Keratinocyte (primary cell): ENCODE data around the gene CTNNA3. TPM values are rescaled to one million over a fixed set of nuclear protein-coding genes. Genes with fewer than 3 reads are reported as not detected.

Source experiments
- DNase-seq: peaks from one replicate; pipeline ENCODE4 v3.0.0-alpha.2; 2011; ENCODE audit warnings: low read depth, missing footprints, low spot score
- FAIRE-seq: peaks from 2 replicates; lab custom pipeline; 2011; peaks lifted over from hg19 to GRCh38; lab: Jason Lieb, UNC
- H2AFZ ChIP-seq: 2 replicates; pipeline ENCODE4 v1.6.0; 2012; ENCODE audit warnings: low read length, control low read depth, inconsistent platforms; ENCODE audit not compliant: control insufficient read depth
- H3K27ac ChIP-seq: 2 replicates; pipeline ENCODE4 v1.5.1; 2011; ENCODE audit warnings: low read length; ENCODE audit not compliant: control insufficient read depth, insufficient read depth
- H3K27me3 ChIP-seq: 3 replicates; pipeline ENCODE4 v1.6.0; 2011; ENCODE audit warnings: low read length; ENCODE audit not compliant: control insufficient read depth, insufficient read depth; ENCODE audit errors: extremely low read depth
- H3K36me3 ChIP-seq, 2 experiments: 2 replicates in 1 of 2; 3 replicates in 1 of 2; pipeline ENCODE4 v1.5.1; 2011; ENCODE audit warnings: low read length in 2 of 2, mild to moderate bottlenecking in 1 of 2; ENCODE audit not compliant: control insufficient read depth in 2 of 2, insufficient read depth in 2 of 2; ENCODE audit errors: extremely low read depth in 1 of 2
- H3K4me1 ChIP-seq: 3 replicates; pipeline ENCODE4 v1.5.1; 2011; ENCODE audit warnings: low read length; ENCODE audit not compliant: control insufficient read depth, insufficient read depth; ENCODE audit errors: extremely low read depth
- H3K4me2 ChIP-seq: 3 replicates; pipeline ENCODE4 v1.6.0; 2011; ENCODE audit warnings: low read depth, low read length; ENCODE audit not compliant: control insufficient read depth, insufficient read depth; ENCODE audit errors: extremely low read depth
- H3K4me3 ChIP-seq, 3 experiments: fragments of 200-600 bp in 1 of 3; sonication (generic) in 1 of 3; 2 replicates in 2 of 3; 3 replicates in 1 of 3; pipeline ENCODE4 v1.5.1; 2011 to 2016; ENCODE audit warnings: low read length in 3 of 3, mild to moderate bottlenecking in 3 of 3, control low read depth in 2 of 3, inconsistent platforms in 1 of 3, low read depth in 1 of 3, mixed read lengths in 1 of 3, mixed run types in 1 of 3, moderate library complexity in 1 of 3; ENCODE audit not compliant: control insufficient read depth in 2 of 3, insufficient read depth in 2 of 3; ENCODE audit errors: extremely low read depth in 1 of 3
- H3K79me2 ChIP-seq: 2 replicates; pipeline ENCODE4 v1.6.0; 2012; ENCODE audit warnings: low read length; ENCODE audit not compliant: control insufficient read depth, insufficient read depth
- H3K9ac ChIP-seq: 3 replicates; pipeline ENCODE4 v1.6.0; 2011; ENCODE audit warnings: low read length; ENCODE audit not compliant: control insufficient read depth, insufficient read depth; ENCODE audit errors: extremely low read depth
- H3K9me1 ChIP-seq: 3 replicates; pipeline ENCODE4 v1.6.0; 2011; ENCODE audit warnings: low read length; ENCODE audit not compliant: control insufficient read depth, insufficient read depth; ENCODE audit errors: extremely low read depth
- H3K9me3 ChIP-seq: 2 replicates; pipeline ENCODE4 v1.5.1; 2012; ENCODE audit warnings: low read depth, low read length; ENCODE audit not compliant: control insufficient read depth
- H4K20me1 ChIP-seq: 3 replicates; pipeline ENCODE4 v1.6.0; 2011; ENCODE audit warnings: low read length; ENCODE audit not compliant: control insufficient read depth, insufficient read depth; ENCODE audit errors: extremely low read depth
- EZH2 ChIP-seq: IDR thresholded peaks from one replicate; pipeline ENCODE4 v1.6.1; 2012; ENCODE audit warnings: inconsistent platforms, mild to moderate bottlenecking, low read length, moderate library complexity
- dilution Hi-C: fragments of 300-500 bp; cut with MboI; formaldehyde crosslinking; loops from one replicate; pipeline ENCODE4 v1.7.0; 2020; ENCODE audit warnings: low sequenced_read_pairs; ENCODE audit not compliant: extremely low pct_ligation_motif_present
- polyA plus RNA-seq, 5 experiments: library from polyadenylated mRNA; depleted of rRNA in 3 of 5; stranded (reverse) in 3 of 5; stranded (forward) in 1 of 5; unstranded in 1 of 5; fragments of >200 nt; gene quantifications; 1 replicate in 1 of 5; 2 replicates in 3 of 5; 3 replicates in 1 of 5; pipeline versions ENCODE4 v1.2.1 to v1.2.3, GENCODE V29; 2011 to 2012; ENCODE audit warnings: missing spikeins in 2 of 5, low read depth in 1 of 5, low replicate concordance in 1 of 5
- TF ChIP-seq, protein P1 (sequence below), 3 experiments: IDR thresholded peaks in 1 of 3; conservative IDR thresholded peaks in 1 of 3; optimal IDR thresholded peaks in 1 of 3; 2 replicates in 2 of 3; 3 replicates in 1 of 3; pipeline versions ENCODE3 to v1.5.1; 2011; ENCODE audit warnings: low read length in 3 of 3, mild to moderate bottlenecking in 3 of 3, moderate library complexity in 2 of 3, control low read depth in 1 of 3, inconsistent platforms in 1 of 3; ENCODE audit not compliant: insufficient read depth in 2 of 3; ENCODE audit errors: extremely low read depth in 1 of 3

The CTNNA3 gene
- polyA plus RNA-seq, 1 donor (not counting 4 experiments of a cell fraction or from before 2014, with no cell fraction given), result 0.01 TPM

DNA sequence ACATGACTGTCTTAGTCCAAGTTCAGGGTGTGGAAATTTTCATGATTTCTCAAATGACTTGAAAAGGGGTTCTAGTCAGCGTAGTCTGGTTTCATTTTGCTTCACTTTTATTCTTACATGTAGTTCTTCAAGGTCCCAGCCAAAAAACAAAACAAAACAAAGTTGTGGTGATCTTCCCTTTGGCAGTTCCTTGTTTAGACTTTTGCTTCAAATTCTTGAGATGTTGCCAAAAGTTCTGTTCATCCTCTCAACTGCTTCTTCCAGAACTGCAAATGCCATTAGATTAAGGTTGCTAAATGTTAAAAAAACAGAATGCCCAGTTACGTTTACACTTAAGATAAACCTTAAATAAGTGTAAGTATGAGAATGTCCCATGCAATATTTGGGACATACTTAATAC lies 1140.9 kb downstream of the CTNNA3 start:
- DNase-seq (no peak), FAIRE-seq (no peak)
- Histone ChIP-seq H3K27me3 (no peaks in the 10 kb centered on the region), H3K9me3 (no peaks in the 10 kb centered on the region), H3K4me2 (no peak overlapping the region), H3K9me1 (no peaks in the 10 kb centered on the region), H3K9ac (no peak overlapping the region), H3K27ac (no peak overlapping the region), H3K4me3 (no peak overlapping the region), H3K36me3 (no peaks in the 10 kb centered on the region), H2AFZ (no peak overlapping the region), H3K4me1 (no peaks in the 10 kb centered on the region), H3K79me2 (no peaks in the 10 kb centered on the region), H4K20me1 (no peaks in the 10 kb centered on the region)
- dilution Hi-C loops, result no loop called here
- no peak for TF ChIP-seq EZH2
- TF ChIP-seq, protein P1, sequence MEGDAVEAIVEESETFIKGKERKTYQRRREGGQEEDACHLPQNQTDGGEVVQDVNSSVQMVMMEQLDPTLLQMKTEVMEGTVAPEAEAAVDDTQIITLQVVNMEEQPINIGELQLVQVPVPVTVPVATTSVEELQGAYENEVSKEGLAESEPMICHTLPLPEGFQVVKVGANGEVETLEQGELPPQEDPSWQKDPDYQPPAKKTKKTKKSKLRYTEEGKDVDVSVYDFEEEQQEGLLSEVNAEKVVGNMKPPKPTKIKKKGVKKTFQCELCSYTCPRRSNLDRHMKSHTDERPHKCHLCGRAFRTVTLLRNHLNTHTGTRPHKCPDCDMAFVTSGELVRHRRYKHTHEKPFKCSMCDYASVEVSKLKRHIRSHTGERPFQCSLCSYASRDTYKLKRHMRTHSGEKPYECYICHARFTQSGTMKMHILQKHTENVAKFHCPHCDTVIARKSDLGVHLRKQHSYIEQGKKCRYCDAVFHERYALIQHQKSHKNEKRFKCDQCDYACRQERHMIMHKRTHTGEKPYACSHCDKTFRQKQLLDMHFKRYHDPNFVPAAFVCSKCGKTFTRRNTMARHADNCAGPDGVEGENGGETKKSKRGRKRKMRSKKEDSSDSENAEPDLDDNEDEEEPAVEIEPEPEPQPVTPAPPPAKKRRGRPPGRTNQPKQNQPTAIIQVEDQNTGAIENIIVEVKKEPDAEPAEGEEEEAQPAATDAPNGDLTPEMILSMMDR (optimal IDR thresholded peaks at IDR 0.05 in 1 of 3, IDR thresholded peaks at IDR 0.05 in 1 of 3, conservative IDR thresholded peaks at IDR 0.05 in 1 of 3; ENCODE audit: extremely low read depth in 1 of 3, insufficient read depth in 2 of 3, low read length in 3 of 3), result no peak

DNA sequence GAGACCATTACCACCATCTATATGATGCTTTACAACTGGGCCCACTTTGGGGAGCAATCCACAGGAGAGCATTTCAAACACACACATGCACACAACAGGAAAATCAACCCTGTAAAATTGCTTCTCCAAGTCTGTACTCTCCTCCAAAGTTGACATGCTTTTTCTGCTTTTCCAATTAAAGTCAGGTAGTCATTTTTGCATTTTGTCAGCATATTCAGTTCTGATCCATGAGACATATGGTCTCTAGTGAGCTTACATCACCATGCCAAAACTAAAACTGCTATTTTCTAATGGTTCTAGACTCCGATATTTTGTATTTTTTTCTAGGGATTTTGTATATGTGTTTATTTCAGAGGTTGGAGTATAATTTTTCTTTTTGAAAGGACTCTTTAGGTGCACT lies 1143.7 kb downstream of the CTNNA3 start:
- no peaks in the 10 kb centered on the region for H3K27me3 ChIP-seq
- no peaks in the 10 kb centered on the region for H3K79me2 ChIP-seq
- dilution Hi-C loops, result no loop called here
- no peak overlapping the region for H3K27ac ChIP-seq
- no peaks in the 10 kb centered on the region for H3K36me3 ChIP-seq
- FAIRE-seq (no peak), DNase-seq (no peak)
- H3K4me2 ChIP-seq, result no peak overlapping the region
- H3K9me3 ChIP-seq, result no peaks in the 10 kb centered on the region
- H3K4me3 ChIP-seq, result no peak overlapping the region
- no peak overlapping the region for H3K9ac ChIP-seq
- H4K20me1 ChIP-seq, result no peaks in the 10 kb centered on the region
- H2AFZ ChIP-seq, result no peak overlapping the region
- H3K9me1 ChIP-seq, result no peaks in the 10 kb centered on the region
- H3K4me1 ChIP-seq, result no peaks in the 10 kb centered on the region
- TF ChIP-seq, protein P1 (optimal IDR thresholded peaks at IDR 0.05 in 1 of 3, IDR thresholded peaks at IDR 0.05 in 1 of 3, conservative IDR thresholded peaks at IDR 0.05 in 1 of 3; ENCODE audit: extremely low read depth in 1 of 3, insufficient read depth in 2 of 3, low read length in 3 of 3), result no peak
- TF ChIP-seq EZH2, result no peak
